SK-N-SH treated with all-trans-retinoic acid at 6 μM for 48 hours (cell line): ENCODE results near the gene HOXD11.

Source experiments
- ATAC-seq: fragments of 200-7000 bp; cut with Tn5 transposase; 3 replicates; pipeline ENCODE4 v1.9.1; 2020; ENCODE audit warnings: mild to moderate bottlenecking, moderate library complexity
- BACH2 ChIP-seq: fragments of 250-450 bp; sonication (Bioruptor Pico); IDR thresholded peaks from 2 replicates; pipeline ENCODE4 v1.9.0; 2021; ENCODE audit warnings: mild to moderate bottlenecking, borderline replicate concordance
- CSDC2 ChIP-seq: fragments of 250-450 bp; sonication (Bioruptor Pico); IDR thresholded peaks from 2 replicates; pipeline ENCODE4 v1.5.0; 2020; ENCODE audit warnings: mild to moderate bottlenecking, moderate library complexity
- CSRNP3 ChIP-seq: fragments of 250-450 bp; sonication (Bioruptor Pico); IDR thresholded peaks from 2 replicates; pipeline ENCODE4 v1.5.1; 2021; ENCODE audit warnings: mild to moderate bottlenecking, moderate library complexity
- ESRRG ChIP-seq: fragments of 250-450 bp; sonication (Bioruptor Pico); IDR thresholded peaks from 2 replicates; pipeline ENCODE4 v1.6.1; 2021; ENCODE audit warnings: mild to moderate bottlenecking
- GLIS3 ChIP-seq: fragments of 250-450 bp; sonication (Bioruptor Pico); IDR thresholded peaks from 2 replicates; pipeline ENCODE4 v1.5.0; 2020; ENCODE audit warnings: mild to moderate bottlenecking, moderate library complexity
- ISL1 ChIP-seq: fragments of 250-450 bp; sonication (Bioruptor Pico); IDR thresholded peaks from 2 replicates; pipeline ENCODE4 v2.1.2; 2022; ENCODE audit warnings: mild to moderate bottlenecking, moderate library complexity
- OSR1 ChIP-seq: fragments of 250-450 bp; sonication (Bioruptor Pico); IDR thresholded peaks from 2 replicates; pipeline ENCODE4 v1.8.0; 2022; ENCODE audit warnings: moderate library complexity, mild to moderate bottlenecking, inconsistent platforms
- PATZ1 ChIP-seq: fragments of 250-450 bp; sonication (Bioruptor Pico); IDR thresholded peaks from 2 replicates; pipeline ENCODE4 v1.8.0; 2020; ENCODE audit warnings: mild to moderate bottlenecking, moderate library complexity, borderline replicate concordance
- POU6F1 ChIP-seq: fragments of 250-450 bp; sonication (Bioruptor Pico); IDR thresholded peaks from 2 replicates; pipeline ENCODE4 v1.8.0; 2021; ENCODE audit warnings: low read depth, mild to moderate bottlenecking, moderate library complexity, borderline replicate concordance
- PPARA ChIP-seq: fragments of 250-450 bp; sonication (Bioruptor Pico); IDR thresholded peaks from 2 replicates; pipeline ENCODE4 v1.5.0; 2020; ENCODE audit warnings: mild to moderate bottlenecking, borderline replicate concordance
- RARB ChIP-seq: fragments of 250-450 bp; sonication (Bioruptor Pico); IDR thresholded peaks from 2 replicates; pipeline ENCODE4 v1.8.0; 2021; ENCODE audit warnings: mild to moderate bottlenecking, moderate library complexity
- SNAI2 ChIP-seq: fragments of 250-450 bp; sonication (Bioruptor Pico); IDR thresholded peaks from 2 replicates; pipeline ENCODE4 v1.5.0; 2020; ENCODE audit warnings: mild to moderate bottlenecking, moderate library complexity
- TCF4 ChIP-seq: fragments of 250-450 bp; sonication (Bioruptor Pico); IDR thresholded peaks from 2 replicates; pipeline ENCODE4 v1.8.0; 2021; ENCODE audit warnings: mild to moderate bottlenecking, moderate library complexity, borderline replicate concordance
- TOX ChIP-seq: fragments of 250-450 bp; sonication (Bioruptor Pico); IDR thresholded peaks from 2 replicates; pipeline ENCODE4 v1.8.0; 2021; ENCODE audit warnings: mild to moderate bottlenecking, moderate library complexity, borderline replicate concordance
- TSHZ2 ChIP-seq: fragments of 250-450 bp; sonication (Bioruptor Pico); IDR thresholded peaks from 2 replicates; pipeline ENCODE4 v1.5.0; 2020; ENCODE audit warnings: mild to moderate bottlenecking, moderate library complexity
- ZFP3 ChIP-seq: fragments of 250-450 bp; sonication (Bioruptor Pico); IDR thresholded peaks from 2 replicates; pipeline ENCODE4 v1.5.0; 2020; ENCODE audit warnings: mild to moderate bottlenecking, moderate library complexity
- ZFP30 ChIP-seq: fragments of 450-650 bp; formaldehyde crosslinking; IDR thresholded peaks from 2 replicates; pipeline ENCODE4 v1.5.0; 2022; ENCODE audit warnings: mild to moderate bottlenecking, moderate library complexity
- ZNF565 ChIP-seq: fragments of 450-650 bp; formaldehyde crosslinking; conservative IDR thresholded peaks from 2 replicates; pipeline ENCODE4 v1.5.0; 2020; ENCODE audit warnings: low read depth, mild to moderate bottlenecking, moderate library complexity
- ZNF70 ChIP-seq: fragments of 450-650 bp; formaldehyde crosslinking; IDR thresholded peaks from 2 replicates; pipeline ENCODE4 v1.5.0; 2020; ENCODE audit warnings: mild to moderate bottlenecking, moderate library complexity
- ZNF8 ChIP-seq: fragments of 450-650 bp; formaldehyde crosslinking; IDR thresholded peaks from 2 replicates; pipeline ENCODE4 v1.5.0; 2020; ENCODE audit warnings: mild to moderate bottlenecking, moderate library complexity

The HOXD11 gene

GRCh38 chr2:176096986-176097819, 9.9 kb upstream of the HOXD11 start:
- TF ChIP-seq CSDC2 (CRISPR knock-in tag) (no peak), RARB (CRISPR knock-in tag) (no peak), ZFP30 (CRISPR knock-in tag) (no peak), PATZ1 (CRISPR knock-in tag) (no peak), ZNF8 (no peak), OSR1 (CRISPR knock-in tag) (no peak), SNAI2 (CRISPR knock-in tag) (no peak)
- ATAC-seq = peak; percentile 95

- no peak for TF ChIP-seq ZFP30 (CRISPR knock-in tag)
- no peak for TF ChIP-seq CSRNP3 (CRISPR knock-in tag)
- TF ChIP-seq ZNF70 (CRISPR knock-in tag) = no peak
- no peak for TF ChIP-seq ZNF8
- no peak for TF ChIP-seq CSDC2 (CRISPR knock-in tag)
- TF ChIP-seq ESRRG (CRISPR knock-in tag) = no peak
- no peak for TF ChIP-seq OSR1 (CRISPR knock-in tag)
- no peak for TF ChIP-seq POU6F1
- no peak for TF ChIP-seq PATZ1 (CRISPR knock-in tag)
- no peak for TF ChIP-seq ZNF565
- no peak for TF ChIP-seq TCF4 (CRISPR knock-in tag)
- TF ChIP-seq RARB (CRISPR knock-in tag) = no peak
- no peak for TF ChIP-seq GLIS3 (CRISPR knock-in tag)
- no peak for TF ChIP-seq ZFP3 (CRISPR knock-in tag)
- peak; percentile 5 for ATAC-seq
Measured at GRCh38 chr2:176097820-176098365, 9.2 kb upstream of the HOXD11 start.

- ATAC-seq = peak; percentile 23
- no peak for TF ChIP-seq TSHZ2
- TF ChIP-seq PPARA (CRISPR knock-in tag) = no peak
- TF ChIP-seq PATZ1 (CRISPR knock-in tag) = no peak
- TF ChIP-seq TCF4 (CRISPR knock-in tag) = no peak
- no peak for TF ChIP-seq BACH2 (CRISPR knock-in tag)
- TF ChIP-seq TOX (CRISPR knock-in tag) = no peak
- TF ChIP-seq ZNF8 = no peak
- no peak for TF ChIP-seq OSR1 (CRISPR knock-in tag)
- no peak for TF ChIP-seq CSDC2 (CRISPR knock-in tag)
- no peak for TF ChIP-seq CSRNP3 (CRISPR knock-in tag)
- no peak for TF ChIP-seq ZNF70 (CRISPR knock-in tag)
- TF ChIP-seq ISL1 (CRISPR knock-in tag) = no peak
- no peak for TF ChIP-seq RARB (CRISPR knock-in tag)
Measured at GRCh38 chr2:176098366-176099158, 8.5 kb upstream of the HOXD11 start.
